ENCODE data around the gene FARS2. TPM values are rescaled to one million over a fixed set of nuclear protein-coding genes. Genes with fewer than 3 reads are reported as not detected.

The FARS2 gene
- total and polyA plus RNA-seq, 9 of the 15 experiments (the other 6 are each of a cell fraction or from before 2014, with no cell fraction given), result 16.5 to 62.2 (median 27.0) TPM

DNA sequence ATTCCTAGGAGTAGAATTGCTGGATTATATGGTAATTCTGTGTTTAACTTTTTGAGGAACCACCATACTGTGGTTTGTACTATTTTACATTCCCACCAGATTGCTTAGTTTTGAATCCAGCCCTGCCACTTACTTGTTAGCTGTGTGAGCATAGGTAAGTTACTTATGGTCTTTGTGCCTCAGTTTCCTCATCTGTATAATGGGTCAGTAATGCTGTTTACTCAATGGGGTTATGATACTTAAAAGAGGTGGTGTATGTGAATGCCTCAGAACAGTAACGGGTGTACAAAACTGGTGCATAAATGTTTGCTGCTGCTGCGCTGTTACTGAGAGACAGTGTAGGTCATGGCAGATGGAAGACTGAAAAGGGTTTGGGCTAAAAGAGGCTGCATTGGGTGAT, 506.2 kb downstream of the FARS2 start:
- Histone ChIP-seq H3K9ac (ENCODE audit: insufficient read depth in 1 of 2, low read depth in 2 of 2, low read length in 2 of 2) (no peak overlapping the region), H3K27ac (ENCODE audit: extremely low read depth, low read depth, low read length) (no peak overlapping the region), H3K4me2 (ENCODE audit: insufficient read depth, low read length) (no peak overlapping the region), H3K4me1 (replicated peaks in 1 of 2; ENCODE audit: control insufficient read depth in 2 of 2, insufficient read depth in 2 of 2, low read length in 2 of 2) (no peaks in the 10 kb centered on the region), H3K36me3 (ENCODE audit: control insufficient read depth, insufficient read depth, low read length) (no peaks in the 10 kb centered on the region), H3K9me3 (replicated peaks; ENCODE audit: control insufficient read depth, insufficient read depth, low read depth, low read length) (no peaks in the 10 kb centered on the region; the same call in 1 of the 2 replicates), H3K9me1 (ENCODE audit: control insufficient read depth, insufficient read depth, low read length) (no peaks in the 10 kb centered on the region), H3K27me3 (ENCODE audit: control insufficient read depth in 2 of 2, insufficient read depth in 2 of 2, low read length in 2 of 2) (peaks cover 0 to 15% of the 10 kb centered on the region in 2 experiments; a peak in 1 of 5 replicates), H2AFZ (ENCODE audit: low read depth, low read length) (no peak overlapping the region), H4K20me1 (replicated peaks; ENCODE audit: control insufficient read depth, insufficient read depth, low read length) (no peaks in the 10 kb centered on the region), H3K79me2 (ENCODE audit: control insufficient read depth, insufficient read depth, low read length) (no peaks in the 10 kb centered on the region), H3K4me3 (no peak overlapping the region)
- FAIRE-seq (no peak), DNase-seq (ENCODE audit: extremely low read depth in 1 of 4, low spot score in 3 of 4) (no peak), ATAC-seq (no peak)
- WGBS (ENCODE audit: insufficient coverage, low coverage, missing lambda C conversion rate), result 82% methylated on average over 2 of the region's 2 CpGs
- TF ChIP-seq ZNF354B (CRISPR knock-in tag; IDR thresholded peaks at IDR 0.05) (no peak), RFX7 (CRISPR knock-in tag; IDR thresholded peaks at IDR 0.05) (no peak), HNRNPH1 (optimal IDR thresholded peaks at IDR 0.05; ENCODE audit: low read depth, low read length) (no peak), BCOR (IDR thresholded peaks at IDR 0.05) (0 out of 2 replicates have a peak, but pooled peaks have one; percentile 29), RBM25 (IDR thresholded peaks at IDR 0.05; ENCODE audit: low read depth, low read length, severe bottlenecking) (peak; percentile 55), TEAD4 (IDR thresholded peaks at IDR 0.05; ENCODE audit: low read length) (no peak), TEAD4 (CRISPR knock-in tag; IDR thresholded peaks at IDR 0.05; ENCODE audit: borderline replicate concordance) (no peak), C11orf30 (IDR thresholded peaks at IDR 0.05; ENCODE audit: low read depth) (no peak)
- TF ChIP-seq, protein P1, sequence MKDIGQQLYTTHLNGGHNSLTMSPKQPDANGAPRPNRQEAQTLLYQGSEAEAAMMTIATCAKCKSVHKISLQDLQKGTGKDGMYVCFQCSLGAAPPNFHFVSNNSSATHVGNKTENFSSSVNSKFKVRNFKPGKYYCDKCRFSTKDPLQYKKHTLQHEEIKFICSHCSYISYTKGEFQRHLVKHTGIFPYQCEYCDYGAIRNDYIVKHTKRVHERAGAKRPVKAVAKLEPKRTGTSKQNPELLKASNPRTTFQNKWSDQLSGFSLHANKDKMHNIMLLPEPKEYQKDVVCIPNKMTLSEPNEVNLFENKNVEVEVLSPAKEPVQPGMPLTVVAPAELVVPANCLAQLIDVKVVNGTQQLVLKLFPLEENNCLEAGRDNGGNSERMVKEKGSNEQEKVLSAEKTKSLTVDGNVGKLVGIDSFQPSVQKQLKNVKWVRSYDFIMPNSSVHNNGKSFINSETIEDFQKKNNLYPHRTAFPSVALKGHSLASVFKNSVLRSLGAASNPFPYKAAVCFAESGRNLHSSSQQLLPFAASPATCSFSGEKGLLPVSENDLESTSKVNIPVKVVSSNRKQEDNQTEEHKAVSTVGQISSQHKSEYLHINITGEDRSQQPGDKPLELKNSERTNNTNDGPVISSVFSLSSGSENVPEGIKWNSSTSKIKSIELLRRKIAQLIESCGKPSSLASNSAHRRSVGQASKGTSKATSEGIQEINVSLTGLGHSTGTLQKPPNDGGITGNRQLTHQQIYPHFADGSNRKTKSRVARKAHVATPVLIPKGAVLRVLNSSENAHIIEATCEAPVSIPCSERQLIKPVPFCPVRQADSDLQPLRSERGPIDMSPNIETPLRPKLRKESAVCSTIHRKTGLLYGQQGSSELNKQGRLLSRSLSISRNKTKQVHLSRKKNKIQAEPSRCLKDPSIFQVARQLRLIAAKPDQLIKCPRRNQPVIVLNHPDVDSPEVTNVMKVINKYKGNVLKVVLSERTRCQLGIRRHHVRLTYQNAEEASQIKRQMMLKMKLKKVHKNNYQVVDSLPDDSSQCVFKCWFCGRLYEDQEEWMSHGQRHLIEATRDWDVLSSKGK (CRISPR knock-in tag; IDR thresholded peaks at IDR 0.05), result no peak
- in situ Hi-C loops (cut with MboI), result no loop called here
- CTCF ChIA-PET (ENCODE audit: low intra/inter-chr PET ratio), result no interaction called here
- POLR2A ChIA-PET, result interaction anchor here (0.7 to 1.2 kb wide), 2 partner anchors 11 to 19 kb away, joined by 3 read pairs; no protein-coding TSS in a partner anchor
- BruUV-seq (replicated peaks), result no TSS peak
- intact Hi-C loops (cut with micrococcal nuclease), result loop anchor here (10.0 kb wide), 1 partner anchor 293 kb away; no protein-coding TSS in a partner anchor
